Bronchial epithelial cell (primary cell): ENCODE results near the gene PNPT1. TPM values are rescaled to one million over a fixed set of nuclear protein-coding genes. Genes with fewer than 3 reads are reported as not detected.
A peak's percentile ranks its signal among the peaks of the same experiment; 100 is the strongest.
"Not testable (repeated sequence)": the region's sequence is repeated elsewhere in the genome, so short reads cannot be mapped to it uniquely, and the experiment has no call there.

Source experiments
- DNase-seq: peaks from one replicate; pipeline ENCODE4 v3.0.0-alpha.2; 2010; ENCODE audit warnings: low read depth
- FAIRE-seq: peaks from 2 replicates; lab custom pipeline; 2011; peaks lifted over from hg19 to GRCh38; lab: Jason Lieb, UNC
- H3K27me3 ChIP-seq: 2 replicates; pipeline ENCODE4 v1.5.1; 2011; ENCODE audit warnings: low read length; ENCODE audit not compliant: control insufficient read depth, insufficient read depth
- H3K36me3 ChIP-seq: 2 replicates; pipeline ENCODE4 v1.5.1; 2011; ENCODE audit warnings: low read length; ENCODE audit not compliant: control insufficient read depth, insufficient read depth
- H3K4me3 ChIP-seq: 2 replicates; pipeline ENCODE4 v1.5.1; 2011; ENCODE audit warnings: mild to moderate bottlenecking, low read depth, low read length, control low read depth
- total RNA-seq: library from RNA; depleted of rRNA; stranded (reverse); fragments of >200 nt; gene quantifications from 2 replicates; pipeline ENCODE4 v1.2.1, GENCODE V29; 2014
- TF ChIP-seq, protein P1 (sequence below): IDR thresholded peaks from 2 replicates; pipeline ENCODE4 v1.5.1; 2011; ENCODE audit warnings: mild to moderate bottlenecking, moderate library complexity, low read length, control low read depth, inconsistent platforms; ENCODE audit not compliant: insufficient read depth, severe bottlenecking

Gene PNPT1
- total RNA-seq, 1 donor from 2014 or later = 30.8 TPM

DNA sequence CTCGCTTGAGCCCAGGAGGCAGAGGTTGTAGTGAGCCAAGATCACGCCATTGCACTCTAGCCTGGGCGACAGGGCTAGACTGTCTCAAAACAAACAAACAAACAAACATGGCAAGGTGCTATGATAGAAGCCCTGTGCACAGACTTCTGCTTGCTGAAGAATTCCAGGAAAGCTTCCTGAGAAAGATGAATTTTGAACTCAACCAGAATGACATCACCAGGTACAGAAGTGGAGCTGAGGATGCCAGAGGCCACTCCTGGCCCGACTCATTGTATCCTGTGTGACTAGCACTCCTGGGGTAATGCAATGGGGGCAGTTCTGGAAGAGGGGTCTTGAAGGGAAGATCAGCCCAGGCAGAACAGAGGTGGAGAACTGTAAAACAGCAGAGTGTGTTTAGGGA lies 22.0 kb upstream of the PNPT1 start:
- H3K4me3 ChIP-seq = no peak overlapping the region
- TF ChIP-seq, protein P1, sequence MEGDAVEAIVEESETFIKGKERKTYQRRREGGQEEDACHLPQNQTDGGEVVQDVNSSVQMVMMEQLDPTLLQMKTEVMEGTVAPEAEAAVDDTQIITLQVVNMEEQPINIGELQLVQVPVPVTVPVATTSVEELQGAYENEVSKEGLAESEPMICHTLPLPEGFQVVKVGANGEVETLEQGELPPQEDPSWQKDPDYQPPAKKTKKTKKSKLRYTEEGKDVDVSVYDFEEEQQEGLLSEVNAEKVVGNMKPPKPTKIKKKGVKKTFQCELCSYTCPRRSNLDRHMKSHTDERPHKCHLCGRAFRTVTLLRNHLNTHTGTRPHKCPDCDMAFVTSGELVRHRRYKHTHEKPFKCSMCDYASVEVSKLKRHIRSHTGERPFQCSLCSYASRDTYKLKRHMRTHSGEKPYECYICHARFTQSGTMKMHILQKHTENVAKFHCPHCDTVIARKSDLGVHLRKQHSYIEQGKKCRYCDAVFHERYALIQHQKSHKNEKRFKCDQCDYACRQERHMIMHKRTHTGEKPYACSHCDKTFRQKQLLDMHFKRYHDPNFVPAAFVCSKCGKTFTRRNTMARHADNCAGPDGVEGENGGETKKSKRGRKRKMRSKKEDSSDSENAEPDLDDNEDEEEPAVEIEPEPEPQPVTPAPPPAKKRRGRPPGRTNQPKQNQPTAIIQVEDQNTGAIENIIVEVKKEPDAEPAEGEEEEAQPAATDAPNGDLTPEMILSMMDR = no peak
- no peak for FAIRE-seq
- peak; percentile 4 for DNase-seq
- H3K27me3 ChIP-seq = no peaks in the 10 kb centered on the region
- H3K36me3 ChIP-seq = no peaks in the 10 kb centered on the region

DNA sequence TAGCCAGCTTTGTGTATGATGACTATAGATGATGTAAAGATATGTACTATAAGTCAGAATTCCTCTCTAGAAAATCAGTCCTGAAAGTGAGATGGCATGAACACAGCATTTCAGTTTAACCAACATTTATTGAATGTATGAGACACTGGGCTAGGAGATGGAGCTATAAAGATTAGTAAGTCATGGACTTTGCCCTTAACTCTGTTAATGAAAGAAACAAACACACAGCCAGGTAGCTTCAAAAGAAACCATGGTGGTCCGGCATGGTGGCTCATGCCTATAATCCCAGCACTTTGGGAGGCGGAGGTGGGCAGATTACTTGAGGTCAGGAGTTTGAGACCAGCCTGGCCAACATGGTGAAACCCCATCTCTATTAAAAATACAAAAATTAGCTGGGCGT lies 21.5 kb upstream of the PNPT1 start:
- H3K36me3 ChIP-seq, FAIRE-seq, DNase-seq, H3K27me3 ChIP-seq, H3K4me3 ChIP-seq: not testable (repeated sequence)

DNA sequence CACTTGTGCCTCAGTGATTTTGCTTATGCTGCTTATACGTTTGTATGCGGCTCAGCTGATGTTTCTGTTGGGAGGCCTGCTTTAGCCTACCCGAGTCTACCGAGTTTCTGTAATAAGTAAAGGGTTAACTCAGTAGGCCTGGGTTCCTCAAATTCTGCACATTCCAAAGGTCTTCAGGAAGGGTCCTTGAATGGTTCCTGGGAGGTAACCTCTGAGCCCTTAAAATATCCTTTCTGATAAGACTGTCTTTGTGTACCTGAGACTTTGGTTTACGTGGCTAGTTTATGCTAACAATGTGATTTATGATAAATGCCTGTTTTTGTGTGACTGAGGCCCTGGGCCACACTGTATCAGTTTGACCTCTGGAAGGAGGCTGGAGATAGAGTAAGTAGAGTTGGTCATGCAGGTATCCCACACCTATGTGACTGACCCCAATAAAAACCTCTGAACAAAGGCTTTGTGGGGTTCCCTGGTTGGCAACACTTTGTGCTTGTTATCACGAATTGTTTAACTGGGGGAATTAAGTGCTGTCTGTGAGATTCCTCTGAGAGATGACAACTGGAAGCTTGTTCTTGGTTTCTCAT lies 18.9 kb upstream of the PNPT1 start:
- DNase-seq (no peak), FAIRE-seq (no peak)
- Histone ChIP-seq H3K36me3 (no peaks in the 10 kb centered on the region), H3K4me3 (no peak overlapping the region), H3K27me3 (no peaks in the 10 kb centered on the region)
- TF ChIP-seq, protein P1 = no peak

DNA sequence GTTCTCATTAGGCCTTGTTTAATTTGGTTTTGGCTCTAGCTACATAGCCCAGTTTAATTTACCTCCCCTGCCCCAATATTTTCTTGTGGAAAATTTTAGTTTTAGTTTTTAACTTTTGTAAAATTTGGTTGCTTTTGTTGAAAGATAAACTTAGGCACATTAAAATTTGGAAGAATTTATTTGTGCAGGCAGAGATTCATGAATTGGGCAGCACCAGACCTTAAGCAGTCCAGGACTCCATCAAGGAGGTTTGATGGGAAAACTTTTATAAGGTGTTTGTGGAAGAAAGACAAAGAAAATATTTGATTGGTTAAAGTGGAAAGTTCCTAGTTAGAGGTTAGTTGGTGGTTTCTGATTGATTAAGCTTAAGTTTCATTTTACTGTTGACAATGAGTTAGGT lies 16.4 kb upstream of the PNPT1 start:
- Histone ChIP-seq H3K4me3 (no peak overlapping the region), H3K27me3 (no peaks in the 10 kb centered on the region), H3K36me3 (no peaks in the 10 kb centered on the region)
- no peak for DNase-seq
- TF ChIP-seq, protein P1 = no peak
- FAIRE-seq = no peak

DNA sequence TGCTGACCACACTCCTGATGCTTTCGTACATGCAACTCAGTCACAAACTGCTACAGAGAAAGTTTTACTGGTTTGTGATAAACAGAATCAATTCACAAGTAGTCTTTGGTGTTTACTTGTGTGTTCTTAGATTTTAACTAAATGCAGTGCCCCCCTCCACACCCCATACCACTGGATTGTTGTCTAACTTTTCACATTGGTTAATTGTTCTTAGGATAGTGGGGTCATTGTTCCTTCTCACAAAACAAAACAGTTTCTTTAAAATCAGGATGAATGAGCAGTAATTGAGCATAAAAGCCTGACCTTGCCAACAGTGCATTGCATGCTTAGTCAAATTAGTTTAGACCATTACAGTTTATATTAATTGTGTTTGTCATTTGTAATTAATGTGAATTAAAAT lies 14.1 kb upstream of the PNPT1 start:
- TF ChIP-seq, protein P1 = no peak

DNA sequence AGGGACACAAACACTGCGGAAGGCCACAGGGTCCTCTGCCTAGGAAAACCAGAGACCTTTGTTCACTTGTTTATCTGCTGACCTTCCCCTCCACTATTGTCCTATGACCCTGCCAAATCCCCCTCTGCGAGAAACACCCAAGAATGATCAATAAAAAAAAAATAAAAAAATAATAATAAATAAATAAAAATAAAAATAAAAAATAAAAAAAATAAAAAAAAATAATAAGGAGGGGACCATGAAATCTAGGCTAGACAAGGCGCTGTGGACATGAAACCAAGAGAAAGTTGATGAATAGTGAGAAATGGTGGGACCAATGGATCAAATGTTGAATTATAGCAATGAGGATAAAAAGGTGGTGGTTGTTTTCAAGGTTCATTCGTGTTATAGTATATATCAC lies 12.6 kb upstream of the PNPT1 start:
- DNase-seq, H3K36me3 ChIP-seq, FAIRE-seq, H3K4me3 ChIP-seq, H3K27me3 ChIP-seq: not testable (repeated sequence)

More for the DNA sequence above, 14.1 kb upstream of the PNPT1 start:
- Histone ChIP-seq H3K4me3 (no peak overlapping the region), H3K27me3 (no peaks in the 10 kb centered on the region), H3K36me3 (no peaks in the 10 kb centered on the region)
- DNase-seq = no peak
- no peak for FAIRE-seq

DNA sequence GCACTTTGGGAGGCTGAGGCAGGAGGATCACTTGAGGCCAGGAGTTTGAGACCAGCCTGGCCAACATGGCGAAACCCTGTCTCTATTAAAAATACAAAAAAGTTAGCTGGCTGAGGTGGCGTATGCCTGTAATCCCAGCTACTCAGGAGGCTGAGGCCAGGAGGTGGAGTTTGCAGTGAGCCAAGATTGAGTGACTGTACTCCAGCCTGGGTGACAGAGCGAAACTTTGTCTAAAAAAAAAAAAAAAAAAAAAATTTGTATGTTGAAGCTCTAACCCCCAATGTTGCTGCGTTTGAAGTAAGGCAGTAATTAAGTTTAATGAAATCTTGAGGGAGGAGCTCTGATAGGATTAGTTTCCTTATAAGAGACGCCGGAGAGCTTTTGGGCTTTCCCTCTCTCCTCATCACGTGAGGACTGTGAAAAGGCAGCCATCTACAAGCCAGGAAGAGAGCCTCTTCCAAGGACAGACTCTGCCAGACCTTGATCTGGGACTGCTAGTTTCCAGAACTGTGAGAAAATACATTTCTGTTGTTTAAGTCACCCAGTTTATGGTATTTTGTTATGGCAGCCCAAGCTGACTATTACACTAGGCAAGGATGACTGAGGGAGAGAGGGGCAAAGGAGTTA lies 11.5 kb upstream of the PNPT1 start:
- Histone ChIP-seq H3K4me3 (no peak overlapping the region), H3K27me3 (no peaks in the 10 kb centered on the region), H3K36me3 (no peaks in the 10 kb centered on the region)
- DNase-seq (no peak), FAIRE-seq (no peak)
- TF ChIP-seq, protein P1 = no peak
